SK-N-SH (cell line): ENCODE measurements around the gene MAP4. TPM values are rescaled to one million over a fixed set of nuclear protein-coding genes. Genes with fewer than 3 reads are reported as not detected.

Experiments used
- CTCF ChIA-PET: fragments of 300-600, 350-600 bp; formaldehyde crosslinking; extraction: SDS; loops from one replicate; lab custom pipeline; 2021; lab: Yijun Ruan, JAX
- POLR2A ChIA-PET: fragments of 350-600 bp; sonication (Branson Sonifier 250); formaldehyde crosslinking; extraction: SDS; loops from one replicate; lab custom pipeline; 2020; ENCODE audit warnings: antibody characterized with exemption, inconsistent platforms; lab: Yijun Ruan, JAX
- DNase-seq: peaks from one replicate; pipeline ENCODE4 v3.0.0; 2012
- H2AFZ ChIP-seq: fragments of 200-600 bp; sonication (generic); 2 replicates; pipeline ENCODE4 v1.8.1; 2016; ENCODE audit warnings: antibody characterized with exemption, mild to moderate bottlenecking, low read depth
- H3F3A ChIP-seq: fragments of 200-600 bp; sonication (generic); replicated peaks from 2 replicates; pipeline ENCODE3; 2016; ENCODE audit warnings: antibody characterized with exemption, mild to moderate bottlenecking; ENCODE audit not compliant: insufficient read depth
- H3K27ac ChIP-seq, 2 experiments: fragments of 200-500 bp in 1 of 2; fragments of 200-600 bp in 1 of 2; sonication (Bioruptor generic) in 1 of 2; sonication (generic), shearing (Covaris generic) in 1 of 2; 2 replicates each; pipeline versions ENCODE4 v1.5.1 to v1.6.1; 2014 to 2016; ENCODE audit warnings: low read depth in 2 of 2, inconsistent platforms in 1 of 2, low read length in 1 of 2, mild to moderate bottlenecking in 1 of 2, mixed read lengths in 1 of 2
- H3K27me3 ChIP-seq: fragments of 200-600 bp; sonication (generic), shearing (Covaris generic); 2 replicates; pipeline ENCODE4 v1.6.1; 2016; ENCODE audit warnings: mixed run types; ENCODE audit not compliant: insufficient read depth
- H3K36me3 ChIP-seq, 2 experiments: fragments of 200-500 bp in 1 of 2; fragments of 200-600 bp in 1 of 2; sonication (Bioruptor generic) in 1 of 2; sonication (generic) in 1 of 2; replicated peaks in 1 of 2; 2 replicates each; pipeline versions ENCODE3 to v1.5.1; 2014 to 2016; ENCODE audit warnings: low read length in 1 of 2, mild to moderate bottlenecking in 1 of 2; ENCODE audit not compliant: insufficient read depth in 2 of 2, control insufficient read depth in 1 of 2
- H3K4me1 ChIP-seq, 2 experiments: fragments of 200-500 bp in 1 of 2; fragments of 200-600 bp in 1 of 2; sonication (Bioruptor generic) in 1 of 2; sonication (generic), shearing (Covaris generic) in 1 of 2; 2 replicates each; pipeline versions ENCODE4 v1.5.1 to v1.6.1; 2014 to 2016; ENCODE audit warnings: low read depth in 1 of 2, low read length in 1 of 2, mixed run types in 1 of 2; ENCODE audit not compliant: insufficient read depth in 2 of 2, control insufficient read depth in 1 of 2
- H3K4me2 ChIP-seq: fragments of 200-600 bp; sonication (generic), shearing (Covaris generic); 2 replicates; pipeline ENCODE4 v1.6.1; 2017; ENCODE audit warnings: mixed run types
- H3K4me3 ChIP-seq, 2 experiments: fragments of 200-500 bp in 1 of 2; fragments of 200-600 bp in 1 of 2; sonication (Bioruptor generic) in 1 of 2; sonication (generic), shearing (Covaris generic) in 1 of 2; 2 replicates each; pipeline versions ENCODE4 v1.5.1 to v1.8.1; 2014 to 2016; ENCODE audit warnings: low read depth in 2 of 2, inconsistent platforms in 1 of 2, low read length in 1 of 2, mild to moderate bottlenecking in 1 of 2, mixed read lengths in 1 of 2, moderate library complexity in 1 of 2
- H3K79me2 ChIP-seq: fragments of 200-600 bp; sonication (generic); 2 replicates; pipeline ENCODE4 v1.8.1; 2017; ENCODE audit warnings: mild to moderate bottlenecking; ENCODE audit not compliant: insufficient read depth
- H3K9ac ChIP-seq: fragments of 200-600 bp; sonication (generic); 2 replicates; pipeline ENCODE4 v1.6.1; 2017; ENCODE audit warnings: mixed run types
- H3K9me2 ChIP-seq: fragments of 200-600 bp; sonication (generic); 2 replicates; pipeline ENCODE4 v1.6.1; 2017; ENCODE audit warnings: mixed run types
- H3K9me3 ChIP-seq: fragments of 200-600 bp; sonication (generic); 2 replicates; pipeline ENCODE4 v1.6.1; 2017; ENCODE audit warnings: mixed run types, mild to moderate bottlenecking, moderate library complexity
- H4K20me1 ChIP-seq: fragments of 200-600 bp; sonication (generic); 2 replicates; pipeline ENCODE4 v1.6.1; 2017; ENCODE audit warnings: mild to moderate bottlenecking, mixed run types; ENCODE audit not compliant: insufficient read depth
- CHD2 ChIP-seq: fragments of 150-350 bp; IDR thresholded peaks from 2 replicates; pipeline ENCODE4 v1.6.1; 2018; ENCODE audit warnings: low read length; ENCODE audit not compliant: partially characterized antibody
- EZH2phosphoT487 ChIP-seq: fragments of 200-600 bp; sonication (generic); IDR thresholded peaks from 2 replicates; pipeline ENCODE4 v1.6.1; 2017; ENCODE audit warnings: low read depth, mixed run types, mild to moderate bottlenecking, antibody characterized with exemption, moderate library complexity, borderline replicate concordance
- FOSL2 ChIP-seq: IDR thresholded peaks from 2 replicates; pipeline ENCODE4 v1.4.0; 2012; ENCODE audit warnings: low read depth, mild to moderate bottlenecking, moderate library complexity, borderline replicate concordance
- FOXJ3 ChIP-seq: sonication (generic); formaldehyde crosslinking; IDR thresholded peaks from 2 replicates; pipeline ENCODE4 v1.5.1; 2020; ENCODE audit warnings: mild to moderate bottlenecking, missing genetic modification reagents
- GABPA ChIP-seq: IDR thresholded peaks from 2 replicates; pipeline ENCODE4 v1.4.0; 2012; ENCODE audit warnings: low read depth, mild to moderate bottlenecking
- GATA2 ChIP-seq: sonication (generic); formaldehyde crosslinking; IDR thresholded peaks from 2 replicates; pipeline ENCODE4 v1.5.0; 2020; ENCODE audit warnings: mild to moderate bottlenecking, missing genetic modification reagents
- NRF1 ChIP-seq: IDR thresholded peaks from 2 replicates; pipeline ENCODE4 v1.6.1; 2012; ENCODE audit warnings: low read depth, mild to moderate bottlenecking, low read length
- SMC3 ChIP-seq: IDR thresholded peaks from 2 replicates; pipeline ENCODE4 v1.6.1; 2012; ENCODE audit warnings: low read depth, low read length, improper control_type of control experiment
- TAF1 ChIP-seq: IDR thresholded peaks from 2 replicates; pipeline ENCODE4 v1.6.1; 2012; ENCODE audit warnings: low read depth, mild to moderate bottlenecking, low read length, moderate library complexity, borderline replicate concordance
- WGBS: methylation state at CpG from one replicate; pipeline ENCODE4 v1.1.6; 2017; ENCODE audit warnings: low lambda C conversion rate; 5-methylcytosine and 5-hydroxymethylcytosine counted together
- polyA plus RNA-seq, 3 experiments: library from polyadenylated mRNA; depleted of rRNA; stranded (reverse); fragments of >200 nt; gene quantifications; 2 replicates each; pipeline ENCODE4 v1.2.3, GENCODE V29; 2012
- TF ChIP-seq, protein P1 (sequence below): IDR thresholded peaks from 2 replicates; pipeline ENCODE4 v1.4.0; 2012; ENCODE audit warnings: low read depth
- TF ChIP-seq, protein P2 (sequence below): IDR thresholded peaks from 2 replicates; pipeline ENCODE4; 2012
- TF ChIP-seq, protein P3 (sequence below): fragments of 200-600 bp; sonication (generic); IDR thresholded peaks from 2 replicates; pipeline ENCODE4 v1.6.1; 2017; ENCODE audit warnings: antibody characterized with exemption, mild to moderate bottlenecking, moderate library complexity
- TF ChIP-seq, protein P4 (sequence below): IDR thresholded peaks from 2 replicates; pipeline ENCODE4 v1.4.0; 2012; ENCODE audit warnings: low read depth, borderline replicate concordance

The MAP4 gene
- polyA plus RNA-seq, 1 of the 3 experiments (the other 2 are of a cell fraction) = 121 TPM

GRCh38 chr3:47847801-47848518 is 168.3 kb downstream of the MAP4 start:
- peaks cover 34 to 87% of the 10 kb centered on the region in 2 experiments for H3K36me3 ChIP-seq
- no peak overlapping the region for H2AFZ ChIP-seq
- no peak overlapping the region; a peak in 1 of 4 replicates for H3K27ac ChIP-seq
- CTCF ChIA-PET = interaction anchor here (1.2 kb wide), 1 partner anchor 11 kb away, joined by 4 read pairs; no protein-coding TSS in a partner anchor
- no peak overlapping the region for H3K4me3 ChIP-seq
- no peaks in the 10 kb centered on the region for H3K9me3 ChIP-seq
- TF ChIP-seq FOSL2 = no peak
- no peak for TF ChIP-seq FOXJ3 (CRISPR knock-in tag)
- no peak for TF ChIP-seq SMC3
- TF ChIP-seq, protein P1, sequence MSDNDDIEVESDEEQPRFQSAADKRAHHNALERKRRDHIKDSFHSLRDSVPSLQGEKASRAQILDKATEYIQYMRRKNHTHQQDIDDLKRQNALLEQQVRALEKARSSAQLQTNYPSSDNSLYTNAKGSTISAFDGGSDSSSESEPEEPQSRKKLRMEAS = no peak
- TF ChIP-seq, protein P2, sequence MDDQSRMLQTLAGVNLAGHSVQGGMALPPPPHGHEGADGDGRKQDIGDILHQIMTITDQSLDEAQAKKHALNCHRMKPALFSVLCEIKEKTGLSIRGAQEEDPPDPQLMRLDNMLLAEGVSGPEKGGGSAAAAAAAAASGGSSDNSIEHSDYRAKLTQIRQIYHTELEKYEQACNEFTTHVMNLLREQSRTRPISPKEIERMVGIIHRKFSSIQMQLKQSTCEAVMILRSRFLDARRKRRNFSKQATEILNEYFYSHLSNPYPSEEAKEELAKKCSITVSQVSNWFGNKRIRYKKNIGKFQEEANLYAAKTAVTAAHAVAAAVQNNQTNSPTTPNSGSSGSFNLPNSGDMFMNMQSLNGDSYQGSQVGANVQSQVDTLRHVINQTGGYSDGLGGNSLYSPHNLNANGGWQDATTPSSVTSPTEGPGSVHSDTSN = no peak
- no peak for TF ChIP-seq GABPA
- TF ChIP-seq EZH2phosphoT487 = no peak
- TF ChIP-seq, protein P3, sequence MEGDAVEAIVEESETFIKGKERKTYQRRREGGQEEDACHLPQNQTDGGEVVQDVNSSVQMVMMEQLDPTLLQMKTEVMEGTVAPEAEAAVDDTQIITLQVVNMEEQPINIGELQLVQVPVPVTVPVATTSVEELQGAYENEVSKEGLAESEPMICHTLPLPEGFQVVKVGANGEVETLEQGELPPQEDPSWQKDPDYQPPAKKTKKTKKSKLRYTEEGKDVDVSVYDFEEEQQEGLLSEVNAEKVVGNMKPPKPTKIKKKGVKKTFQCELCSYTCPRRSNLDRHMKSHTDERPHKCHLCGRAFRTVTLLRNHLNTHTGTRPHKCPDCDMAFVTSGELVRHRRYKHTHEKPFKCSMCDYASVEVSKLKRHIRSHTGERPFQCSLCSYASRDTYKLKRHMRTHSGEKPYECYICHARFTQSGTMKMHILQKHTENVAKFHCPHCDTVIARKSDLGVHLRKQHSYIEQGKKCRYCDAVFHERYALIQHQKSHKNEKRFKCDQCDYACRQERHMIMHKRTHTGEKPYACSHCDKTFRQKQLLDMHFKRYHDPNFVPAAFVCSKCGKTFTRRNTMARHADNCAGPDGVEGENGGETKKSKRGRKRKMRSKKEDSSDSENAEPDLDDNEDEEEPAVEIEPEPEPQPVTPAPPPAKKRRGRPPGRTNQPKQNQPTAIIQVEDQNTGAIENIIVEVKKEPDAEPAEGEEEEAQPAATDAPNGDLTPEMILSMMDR = no peak
- no peak for TF ChIP-seq TAF1
- TF ChIP-seq NRF1 = no peak
- TF ChIP-seq, protein P4, sequence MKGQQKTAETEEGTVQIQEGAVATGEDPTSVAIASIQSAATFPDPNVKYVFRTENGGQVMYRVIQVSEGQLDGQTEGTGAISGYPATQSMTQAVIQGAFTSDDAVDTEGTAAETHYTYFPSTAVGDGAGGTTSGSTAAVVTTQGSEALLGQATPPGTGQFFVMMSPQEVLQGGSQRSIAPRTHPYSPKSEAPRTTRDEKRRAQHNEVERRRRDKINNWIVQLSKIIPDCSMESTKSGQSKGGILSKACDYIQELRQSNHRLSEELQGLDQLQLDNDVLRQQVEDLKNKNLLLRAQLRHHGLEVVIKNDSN = no peak
- TF ChIP-seq CHD2 = no peak
- no peak for TF ChIP-seq GATA2 (CRISPR knock-in tag)
- no peaks in the 10 kb centered on the region for H3K4me1 ChIP-seq
- WGBS = 95% methylated on average over 19 of the region's 23 CpGs
- peaks cover 29% of the 10 kb centered on the region; the same call in 1 of the 2 replicates for H4K20me1 ChIP-seq
- POLR2A ChIA-PET = no interaction called here
- peaks cover 28% of the 10 kb centered on the region for H3F3A ChIP-seq
- H3K27me3 ChIP-seq = no peaks in the 10 kb centered on the region
- DNase-seq = no peak
- H3K9me2 ChIP-seq = no peaks in the 10 kb centered on the region
- H3K79me2 ChIP-seq = no peaks in the 10 kb centered on the region
- no peak overlapping the region for H3K9ac ChIP-seq
- H3K4me2 ChIP-seq = no peak overlapping the region
